ENCODE results near the gene PWWP2B. TPM values are rescaled to one million over a fixed set of nuclear protein-coding genes. Genes with fewer than 3 reads are reported as not detected.

Gene PWWP2B
- total RNA-seq, 1 donor from 2014 or later, result 24.2 TPM

GRCh38 chr10:132420469-132420980, 23.5 kb downstream of the PWWP2B start:
- Mint-ChIP-seq H3K4me1 (peaks cover 58% of the 10 kb centered on the region), H3K36me3 (no peaks in the 10 kb centered on the region), H3K9me3 (no peaks in the 10 kb centered on the region), H3K27ac (peak overlapping the region; percentile 87), H3K27me3 (ENCODE audit: low read depth) (no peaks in the 10 kb centered on the region), H3K4me3 (no peak overlapping the region)
- DNase-seq (ENCODE audit: low spot score in 2 of 2, unreplicated experiment in 2 of 2), result no peak
- TF ChIP-seq CTCF (IDR thresholded peaks at IDR 0.05; ENCODE audit: unreplicated experiment), result no peak

- H3K27ac Mint-ChIP-seq, result peak overlapping the region; percentile 69
- H3K27me3 Mint-ChIP-seq (ENCODE audit: low read depth), result no peaks in the 10 kb centered on the region
- peaks cover 53% of the 10 kb centered on the region for H3K4me1 Mint-ChIP-seq
- DNase-seq (ENCODE audit: low spot score in 2 of 2, unreplicated experiment in 2 of 2), result no peak
- H3K9me3 Mint-ChIP-seq, result no peaks in the 10 kb centered on the region
- TF ChIP-seq CTCF (IDR thresholded peaks at IDR 0.05; ENCODE audit: unreplicated experiment), result no peak
- no peak overlapping the region for H3K4me3 Mint-ChIP-seq
- no peaks in the 10 kb centered on the region for H3K36me3 Mint-ChIP-seq
Observed at GRCh38 chr10:132420981-132421846, 24.2 kb downstream of the PWWP2B start.

- Mint-ChIP-seq H3K4me3 (no peak overlapping the region), H3K27ac (peak overlapping the region; percentile 74), H3K36me3 (no peaks in the 10 kb centered on the region), H3K4me1 (peaks cover 53% of the 10 kb centered on the region), H3K9me3 (no peaks in the 10 kb centered on the region), H3K27me3 (ENCODE audit: low read depth) (no peaks in the 10 kb centered on the region)
- DNase-seq (ENCODE audit: low spot score in 2 of 2, unreplicated experiment in 2 of 2), result no peak
- no peak for TF ChIP-seq CTCF (IDR thresholded peaks at IDR 0.05; ENCODE audit: unreplicated experiment)
Observed at GRCh38 chr10:132421847-132422751, 25.1 kb downstream of the PWWP2B start.

DNA sequence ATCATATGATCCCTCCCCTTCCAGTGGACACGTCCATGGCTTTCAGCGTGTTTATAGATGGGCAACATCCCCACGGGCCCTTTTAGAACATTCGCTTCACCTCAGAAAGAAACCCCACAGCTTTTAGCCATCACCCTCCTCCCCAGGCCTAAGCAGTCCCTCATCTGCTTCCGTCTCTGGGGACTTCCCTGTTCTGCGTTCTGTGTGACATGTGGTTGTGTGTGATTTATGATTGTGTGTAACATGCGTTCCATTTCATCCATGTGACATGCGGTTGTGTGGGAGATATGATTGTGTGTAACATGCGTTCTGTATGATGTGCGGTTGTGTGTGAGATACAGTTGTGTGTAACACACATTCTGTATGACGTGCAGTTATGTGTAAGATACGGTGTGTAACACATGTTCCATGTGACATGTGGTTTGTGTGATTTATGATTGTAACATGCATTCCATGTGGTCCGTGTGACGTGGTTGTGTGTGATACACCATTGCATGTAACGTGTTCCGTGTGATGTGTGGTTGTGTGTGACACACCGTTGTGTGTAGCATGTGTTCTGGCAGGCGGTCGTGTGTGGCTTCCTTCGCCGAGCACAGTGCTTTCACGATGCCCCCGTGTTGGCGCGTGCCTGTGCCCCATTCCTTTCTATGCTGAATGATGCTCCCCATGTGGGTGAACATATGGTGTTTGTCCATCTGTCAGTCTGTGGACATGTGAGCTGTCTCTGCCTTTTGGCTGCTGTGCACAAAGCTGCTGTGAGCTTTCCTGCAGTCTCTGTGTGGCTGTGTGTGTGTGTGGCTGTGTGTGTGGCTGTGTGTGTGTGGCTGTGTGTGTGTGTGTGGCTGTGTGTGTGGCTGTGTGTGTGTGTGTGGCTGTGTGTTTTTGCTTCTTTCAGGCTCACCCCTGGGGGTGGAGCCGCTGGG, 26.2 kb downstream of the PWWP2B start:
- H3K4me1 Mint-ChIP-seq, result peaks cover 51% of the 10 kb centered on the region
- peak overlapping the region; percentile 74 for H3K27ac Mint-ChIP-seq
- H3K36me3 Mint-ChIP-seq, result no peaks in the 10 kb centered on the region
- no peaks in the 10 kb centered on the region for H3K27me3 Mint-ChIP-seq (ENCODE audit: low read depth)
- no peak overlapping the region for H3K4me3 Mint-ChIP-seq
- no peaks in the 10 kb centered on the region for H3K9me3 Mint-ChIP-seq
- no peak for TF ChIP-seq CTCF (IDR thresholded peaks at IDR 0.05; ENCODE audit: unreplicated experiment)
- DNase-seq (ENCODE audit: low spot score in 2 of 2, unreplicated experiment in 2 of 2), result no peak
